Trophoblast cell (in vitro differentiated cells and primary cell): ENCODE measurements around the gene LHPP.

Experiments
- DNase-seq, 2 donors: peaks; one replicate each; pipeline ENCODE4 v3.0.0-alpha.2; 2016
- H2AFZ ChIP-seq: 2 replicates; pipeline ENCODE4 v1.6.1; 2013; ENCODE audit warnings: low read length, moderate library complexity, mild to moderate bottlenecking; ENCODE audit not compliant: insufficient read depth, poor library complexity
- H2AK5ac ChIP-seq: 2 replicates; pipeline ENCODE4 v1.6.1; 2013; ENCODE audit warnings: mild to moderate bottlenecking, low read length
- H2BK120ac ChIP-seq: 2 replicates; pipeline ENCODE4 v1.6.1; 2013; ENCODE audit warnings: low read length, mild to moderate bottlenecking, moderate library complexity; ENCODE audit not compliant: insufficient read depth, poor library complexity
- H2BK12ac ChIP-seq: 2 replicates; pipeline ENCODE4 v1.6.1; 2013; ENCODE audit warnings: mild to moderate bottlenecking, low read length, moderate library complexity
- H2BK5ac ChIP-seq: 2 replicates; pipeline ENCODE4 v1.6.1; 2013; ENCODE audit warnings: low read length, low read depth, moderate library complexity, mild to moderate bottlenecking; ENCODE audit not compliant: poor library complexity
- H3K14ac ChIP-seq: 2 replicates; pipeline ENCODE4 v1.6.1; 2013; ENCODE audit warnings: mild to moderate bottlenecking, low read length
- H3K18ac ChIP-seq: 2 replicates; pipeline ENCODE4 v1.6.1; 2013; ENCODE audit warnings: mild to moderate bottlenecking, low read length
- H3K23ac ChIP-seq: 2 replicates; pipeline ENCODE4 v1.6.1; 2013; ENCODE audit warnings: low read length
- H3K27ac ChIP-seq: 2 replicates; pipeline ENCODE4 v1.5.1; 2013; ENCODE audit warnings: low read depth, mild to moderate bottlenecking, inconsistent platforms, low read length, moderate library complexity
- H3K27me3 ChIP-seq: 2 replicates; pipeline ENCODE4 v1.6.1; 2013; ENCODE audit warnings: inconsistent platforms, mild to moderate bottlenecking, low read length, moderate library complexity; ENCODE audit not compliant: insufficient read depth
- H3K36me3 ChIP-seq, 2 experiments: 1 replicate in 1 of 2; 2 replicates in 1 of 2; pipeline ENCODE4 v1.6.1; 2013; ENCODE audit warnings: low read length in 2 of 2, mild to moderate bottlenecking in 2 of 2, moderate library complexity in 1 of 2; ENCODE audit not compliant: insufficient read depth in 2 of 2, control insufficient read depth in 1 of 2
- H3K4ac ChIP-seq: 2 replicates; pipeline ENCODE4 v1.6.1; 2013; ENCODE audit warnings: low read depth, mild to moderate bottlenecking, low read length, moderate library complexity
- H3K4me1 ChIP-seq, 2 experiments: 1 replicate in 1 of 2; 2 replicates in 1 of 2; pipeline ENCODE4 v1.6.1; 2013; ENCODE audit warnings: low read length in 2 of 2, mild to moderate bottlenecking in 2 of 2, moderate library complexity in 1 of 2; ENCODE audit not compliant: insufficient read depth in 2 of 2, control insufficient read depth in 1 of 2
- H3K4me2 ChIP-seq: 2 replicates; pipeline ENCODE4 v1.6.1; 2013; ENCODE audit warnings: inconsistent platforms, mild to moderate bottlenecking, low read length, moderate library complexity
- H3K4me3 ChIP-seq: 2 replicates; pipeline ENCODE4 v1.5.1; 2013; ENCODE audit warnings: mild to moderate bottlenecking, low read depth, low read length, inconsistent platforms
- H3K79me1 ChIP-seq: one replicate; pipeline ENCODE4 v1.6.1; 2013; ENCODE audit warnings: low read length
- H3K79me2 ChIP-seq: 2 replicates; pipeline ENCODE4 v1.6.1; 2013; ENCODE audit warnings: low read length, mild to moderate bottlenecking; ENCODE audit not compliant: control insufficient read depth, insufficient read depth, poor library complexity
- H3K9ac ChIP-seq: 2 replicates; pipeline ENCODE4 v1.6.1; 2013; ENCODE audit warnings: mild to moderate bottlenecking, low read length
- H3K9me3 ChIP-seq: 2 replicates; pipeline ENCODE4 v1.6.1; 2013; ENCODE audit warnings: low read depth, mild to moderate bottlenecking, control low read depth, inconsistent platforms, low read length; ENCODE audit not compliant: insufficient read depth
- H4K12ac ChIP-seq: 2 replicates; pipeline ENCODE4 v1.6.1; 2013; ENCODE audit warnings: low read depth, mild to moderate bottlenecking, low read length, moderate library complexity
- H4K8ac ChIP-seq: 2 replicates; pipeline ENCODE4 v1.6.1; 2013; ENCODE audit warnings: low read depth, mild to moderate bottlenecking, low read length, moderate library complexity
- H4K91ac ChIP-seq: one replicate; pipeline ENCODE4 v1.6.1; 2013; ENCODE audit warnings: low read depth, mild to moderate bottlenecking, low read length, moderate library complexity
- WGBS: extraction: QIAGEN DNeasy Blood & Tissue Kit; methylation state at CpG from one replicate; pipeline ENCODE4 v1.1.7; 2013; ENCODE audit warnings: missing lambda C conversion rate; ENCODE audit not compliant: insufficient read length, insufficient coverage; ENCODE audit errors: extremely low coverage; 5-methylcytosine and 5-hydroxymethylcytosine counted together

The LHPP gene

GRCh38 chr10:124539935-124540641, 78.5 kb downstream of the LHPP start:
- no peak overlapping the region for H3K4ac ChIP-seq
- no peak overlapping the region for H3K4me3 ChIP-seq
- no peak overlapping the region for H3K27ac ChIP-seq
- H3K14ac ChIP-seq, result no peak overlapping the region
- no peak overlapping the region for H4K8ac ChIP-seq
- peaks cover 2% of the 10 kb centered on the region for H3K79me2 ChIP-seq
- H3K79me1 ChIP-seq, result peaks cover 3% of the 10 kb centered on the region
- no peak overlapping the region for H4K12ac ChIP-seq
- no peak overlapping the region for H2AFZ ChIP-seq
- H3K18ac ChIP-seq, result no peak overlapping the region
- no peak overlapping the region for H2BK12ac ChIP-seq
- no peak overlapping the region for H4K91ac ChIP-seq
- peaks cover 10% of the 10 kb centered on the region in 2 experiments for H3K4me1 ChIP-seq
- peaks cover 0 to 2% of the 10 kb centered on the region in 2 experiments for H3K36me3 ChIP-seq
- no peaks in the 10 kb centered on the region for H3K27me3 ChIP-seq
- no peak overlapping the region for H2AK5ac ChIP-seq
- H3K9ac ChIP-seq, result no peak overlapping the region
- H3K4me2 ChIP-seq, result no peak overlapping the region
- H3K23ac ChIP-seq, result no peak overlapping the region
- DNase-seq, result peak in 1 of 2 donors; percentile 61
- no peak overlapping the region for H2BK120ac ChIP-seq
- no CpG with 5 or more reads among the region's 26 CpGs for WGBS
- H2BK5ac ChIP-seq, result no peak overlapping the region
- no peaks in the 10 kb centered on the region for H3K9me3 ChIP-seq

GRCh38 chr10:124541076-124541903, 79.7 kb downstream of the LHPP start:
- Histone ChIP-seq H3K27ac (no peak overlapping the region), H3K18ac (no peak overlapping the region), H3K23ac (no peak overlapping the region), H2BK12ac (no peak overlapping the region), H4K91ac (no peak overlapping the region), H2AK5ac (no peak overlapping the region), H2AFZ (no peak overlapping the region), H3K4me2 (no peak overlapping the region), H4K8ac (no peak overlapping the region), H3K79me2 (peaks cover 2% of the 10 kb centered on the region), H3K4ac (no peak overlapping the region), H3K9me3 (no peaks in the 10 kb centered on the region), H2BK120ac (no peak overlapping the region), H3K4me1 (peaks cover 2% of the 10 kb centered on the region in 2 experiments), H3K4me3 (no peak overlapping the region), H4K12ac (no peak overlapping the region), H2BK5ac (no peak overlapping the region), H3K36me3 (peaks cover 0 to 2% of the 10 kb centered on the region in 2 experiments), H3K14ac (no peak overlapping the region), H3K9ac (no peak overlapping the region), H3K27me3 (no peaks in the 10 kb centered on the region), H3K79me1 (peaks cover 1% of the 10 kb centered on the region)
- DNase-seq, result no peak
- WGBS, result no CpG with 5 or more reads among the region's 23 CpGs

- WGBS, result no CpG with 5 or more reads among the region's 3 CpGs
Measured at GRCh38 chr10:124542336-124542735, 80.7 kb downstream of the LHPP start.

GRCh38 chr10:124543146-124543545, 81.5 kb downstream of the LHPP start:
- H3K27ac ChIP-seq, result no peak overlapping the region

More at GRCh38 chr10:124542336-124542735, 80.7 kb downstream of the LHPP start:
- Histone ChIP-seq H3K23ac (no peak overlapping the region), H2BK5ac (no peak overlapping the region), H2AK5ac (no peak overlapping the region), H2BK120ac (no peak overlapping the region), H3K9ac (no peak overlapping the region), H3K79me1 (no peaks in the 10 kb centered on the region), H3K27ac (no peak overlapping the region), H2AFZ (no peak overlapping the region), H3K18ac (no peak overlapping the region), H4K91ac (no peak overlapping the region), H2BK12ac (no peak overlapping the region), H3K4me3 (no peak overlapping the region), H4K12ac (no peak overlapping the region), H3K79me2 (no peaks in the 10 kb centered on the region), H3K14ac (no peak overlapping the region), H3K9me3 (no peaks in the 10 kb centered on the region), H3K4ac (no peak overlapping the region), H3K36me3 (no peaks in the 10 kb centered on the region), H3K4me2 (no peak overlapping the region), H3K4me1 (no peaks in the 10 kb centered on the region), H3K27me3 (no peaks in the 10 kb centered on the region), H4K8ac (no peak overlapping the region)
- DNase-seq, result no peak

More at GRCh38 chr10:124543146-124543545, 81.5 kb downstream of the LHPP start:
- H3K4me2 ChIP-seq, result no peak overlapping the region
- no CpG with 5 or more reads among the region's 13 CpGs for WGBS
- H4K8ac ChIP-seq, result no peak overlapping the region
- H2AK5ac ChIP-seq, result no peak overlapping the region
- H3K23ac ChIP-seq, result no peak overlapping the region
- no peaks in the 10 kb centered on the region for H3K79me2 ChIP-seq
- H3K27me3 ChIP-seq, result no peaks in the 10 kb centered on the region
- H3K79me1 ChIP-seq, result no peaks in the 10 kb centered on the region
- H2BK5ac ChIP-seq, result no peak overlapping the region
- H4K12ac ChIP-seq, result no peak overlapping the region
- no peaks in the 10 kb centered on the region for H3K36me3 ChIP-seq
- no peak overlapping the region for H4K91ac ChIP-seq
- no peaks in the 10 kb centered on the region for H3K9me3 ChIP-seq
- DNase-seq, result no peak
- H3K14ac ChIP-seq, result no peak overlapping the region
- no peak overlapping the region for H3K4ac ChIP-seq
- H3K9ac ChIP-seq, result no peak overlapping the region
- no peak overlapping the region for H2BK12ac ChIP-seq
- no peak overlapping the region for H3K4me3 ChIP-seq
- no peak overlapping the region for H2BK120ac ChIP-seq
- peaks cover 0 to 3% of the 10 kb centered on the region in 2 experiments for H3K4me1 ChIP-seq
- no peak overlapping the region for H3K18ac ChIP-seq
- H2AFZ ChIP-seq, result no peak overlapping the region
